ENCODE measurements around the gene FILIP1L.

The FILIP1L gene

GRCh38 chr3:99879275-99879674 is 235.0 kb downstream of the FILIP1L start:
- Mint-ChIP-seq H3K27ac (no peak overlapping the region), H3K36me3 (no peaks in the 10 kb centered on the region), H3K4me1 (peaks cover 13% of the 10 kb centered on the region), H3K9me3 (no peaks in the 10 kb centered on the region), H3K27me3 (peaks cover 15% of the 10 kb centered on the region), H3K4me3 (no peak overlapping the region)
- CTCF ChIA-PET = interaction anchor here (1.1 to 1.5 kb wide), 2 partner anchors 48 to 375 kb away, joined by 4 read pairs; no protein-coding TSS in a partner anchor
- no peak for DNase-seq

DNA sequence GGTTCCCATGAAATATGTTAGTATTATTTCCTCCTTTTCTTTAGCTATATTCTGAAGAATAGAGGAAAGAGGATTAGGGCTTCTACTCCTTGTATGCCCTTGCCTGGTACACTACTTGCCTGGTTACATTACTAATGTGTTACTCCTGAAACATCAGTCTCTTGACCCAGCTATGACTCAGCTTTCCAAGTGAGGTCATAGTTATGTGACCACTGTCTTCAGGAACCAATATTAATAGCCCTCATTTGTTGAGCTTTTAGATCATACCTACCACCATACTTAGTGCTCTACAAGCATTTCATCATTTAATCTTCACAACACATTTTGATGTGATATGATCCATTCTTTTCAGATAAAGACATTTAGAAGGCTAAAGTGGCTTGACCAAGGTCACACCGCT is 236.3 kb downstream of the FILIP1L start:
- H3K36me3 Mint-ChIP-seq = no peaks in the 10 kb centered on the region
- peaks cover 5% of the 10 kb centered on the region for H3K4me1 Mint-ChIP-seq
- DNase-seq = no peak
- H3K27me3 Mint-ChIP-seq = peaks cover 15% of the 10 kb centered on the region
- no peaks in the 10 kb centered on the region for H3K9me3 Mint-ChIP-seq
- no peak overlapping the region for H3K27ac Mint-ChIP-seq
- H3K4me3 Mint-ChIP-seq = no peak overlapping the region
- CTCF ChIA-PET = interaction anchor here (0.9 to 1.5 kb wide), 2 partner anchors 35 to 376 kb away, joined by 3 to 4 read pairs; no protein-coding TSS in a partner anchor

GRCh38 chr3:99877031-99877579 is 237.2 kb downstream of the FILIP1L start:
- CTCF ChIA-PET = interaction anchor here (0.9 kb wide), 1 partner anchor 34 kb away, joined by 3 read pairs; no protein-coding TSS in a partner anchor
- peaks cover 15% of the 10 kb centered on the region for H3K27me3 Mint-ChIP-seq
- peaks cover 10% of the 10 kb centered on the region for H3K4me1 Mint-ChIP-seq
- H3K9me3 Mint-ChIP-seq = no peaks in the 10 kb centered on the region
- H3K4me3 Mint-ChIP-seq = no peak overlapping the region
- DNase-seq = no peak
- no peaks in the 10 kb centered on the region for H3K36me3 Mint-ChIP-seq
- no peak overlapping the region for H3K27ac Mint-ChIP-seq

DNA sequence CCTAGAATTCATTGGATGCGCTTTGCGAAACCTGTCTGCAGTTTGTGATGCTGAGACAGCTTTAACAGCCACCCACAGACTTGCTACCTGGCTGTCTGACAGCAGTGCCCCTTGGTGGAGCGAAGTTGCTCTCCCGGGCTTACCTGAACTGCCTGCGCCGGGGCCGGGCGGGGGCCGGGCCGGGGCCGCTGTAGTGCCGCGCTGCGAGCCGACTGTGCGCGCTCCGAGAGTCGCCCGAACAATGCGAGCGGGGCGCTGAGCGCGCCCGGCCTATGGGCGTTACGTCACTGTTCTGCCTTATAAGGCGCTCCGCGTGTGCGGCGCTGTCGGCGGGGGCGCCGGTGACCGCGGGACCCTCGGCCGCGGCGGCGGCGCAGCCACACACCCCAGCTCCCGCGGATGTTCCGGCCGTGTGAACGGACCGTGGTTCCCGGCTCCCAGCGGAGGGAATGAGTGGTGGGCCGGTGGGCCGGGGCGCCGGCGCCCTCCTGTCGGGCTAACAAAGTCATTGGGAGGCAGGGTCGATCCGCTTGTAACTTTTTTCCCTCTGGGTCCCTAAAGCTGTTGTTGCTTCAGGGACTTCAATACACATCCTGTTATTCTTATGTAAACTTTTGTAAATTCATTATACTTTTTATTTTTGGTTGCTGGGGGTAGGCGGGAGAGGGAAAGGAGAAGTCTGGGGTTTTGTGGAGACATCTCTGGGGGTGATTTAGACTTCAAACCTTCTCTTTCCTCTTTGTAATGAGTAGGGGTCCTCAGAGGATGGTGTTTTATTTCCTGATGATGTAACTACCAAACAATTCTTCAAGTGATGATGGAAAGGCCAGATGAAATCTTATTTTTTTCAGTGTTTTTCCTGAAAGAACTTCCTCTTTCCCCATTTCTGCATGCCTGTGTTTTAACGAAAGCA is 238.1 kb downstream of the FILIP1L start:
- Mint-ChIP-seq H3K27me3 (peaks cover 15% of the 10 kb centered on the region), H3K9me3 (no peaks in the 10 kb centered on the region), H3K4me3 (peak overlapping the region; percentile 68), H3K4me1 (peaks cover 10% of the 10 kb centered on the region), H3K36me3 (no peaks in the 10 kb centered on the region), H3K27ac (no peak overlapping the region)
- CTCF ChIA-PET = interaction anchor here (1.0 kb wide), 1 partner anchor 32 kb away, joined by 4 read pairs; no protein-coding TSS in a partner anchor
- DNase-seq = peak; percentile 74

DNA sequence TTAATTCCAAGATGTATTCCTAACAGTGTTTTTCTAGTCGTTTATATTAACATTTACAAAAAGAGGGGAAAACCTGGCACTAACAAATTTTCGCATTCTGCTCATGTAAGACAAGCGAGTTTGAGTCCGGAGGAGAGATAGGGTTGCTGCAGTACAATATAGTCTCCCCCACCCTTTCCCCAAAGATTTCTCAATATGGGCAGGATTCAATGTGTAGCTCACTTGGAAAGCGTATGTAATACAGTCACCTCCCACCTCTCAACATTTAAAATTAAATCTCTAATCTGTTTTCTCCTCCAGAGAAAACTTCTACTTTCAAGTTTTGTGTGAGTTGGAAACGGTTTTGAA is 238.7 kb downstream of the FILIP1L start:
- peak overlapping the region; percentile 68 for H3K4me3 Mint-ChIP-seq
- H3K4me1 Mint-ChIP-seq = peaks cover 10% of the 10 kb centered on the region
- no peak for DNase-seq
- CTCF ChIA-PET = interaction anchor here (1.0 kb wide), 1 partner anchor 31 kb away, joined by 4 read pairs; no protein-coding TSS in a partner anchor
- H3K36me3 Mint-ChIP-seq = no peaks in the 10 kb centered on the region
- H3K9me3 Mint-ChIP-seq = no peaks in the 10 kb centered on the region
- no peak overlapping the region for H3K27ac Mint-ChIP-seq
- peaks cover 15% of the 10 kb centered on the region for H3K27me3 Mint-ChIP-seq

DNA sequence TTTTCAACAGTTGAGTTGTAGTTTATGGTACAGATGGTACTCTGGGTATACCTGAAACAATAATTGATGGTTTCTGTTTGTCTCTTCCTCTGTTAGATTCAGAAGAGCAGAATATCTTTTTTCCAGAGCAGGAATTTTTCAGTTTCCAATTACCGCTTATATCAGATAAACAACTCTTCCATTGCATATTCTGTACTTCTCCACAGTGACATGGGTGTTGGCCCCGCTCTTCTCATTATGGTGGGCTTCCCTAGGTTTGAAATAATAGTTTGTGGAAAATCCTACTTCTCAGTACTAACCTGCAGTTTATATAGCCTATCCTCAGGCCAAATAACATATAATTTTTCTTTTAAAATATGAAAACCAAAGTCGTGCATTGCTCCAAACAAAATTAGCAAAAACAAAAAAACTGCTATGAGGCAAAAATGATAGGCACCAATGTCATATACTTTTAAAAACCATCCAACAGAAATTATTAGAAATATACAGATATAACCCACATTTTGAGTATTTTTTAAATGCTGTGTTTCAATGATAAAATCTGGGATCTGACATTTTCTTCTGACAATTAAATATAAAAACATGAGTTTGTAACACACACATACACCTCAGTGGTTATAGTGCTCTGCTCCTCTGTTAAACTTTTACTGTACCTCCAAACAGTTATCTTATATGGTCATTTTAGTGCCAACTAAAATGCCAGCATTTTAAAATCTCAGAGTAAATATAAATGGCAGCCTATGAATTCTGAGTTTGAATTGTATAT is 239.9 kb downstream of the FILIP1L start:
- CTCF ChIA-PET = no interaction called here
- Mint-ChIP-seq H3K9me3 (no peaks in the 10 kb centered on the region), H3K4me1 (peaks cover 10% of the 10 kb centered on the region), H3K27ac (no peak overlapping the region), H3K4me3 (no peak overlapping the region), H3K27me3 (peaks cover 15% of the 10 kb centered on the region), H3K36me3 (no peaks in the 10 kb centered on the region)
- DNase-seq = no peak

DNA sequence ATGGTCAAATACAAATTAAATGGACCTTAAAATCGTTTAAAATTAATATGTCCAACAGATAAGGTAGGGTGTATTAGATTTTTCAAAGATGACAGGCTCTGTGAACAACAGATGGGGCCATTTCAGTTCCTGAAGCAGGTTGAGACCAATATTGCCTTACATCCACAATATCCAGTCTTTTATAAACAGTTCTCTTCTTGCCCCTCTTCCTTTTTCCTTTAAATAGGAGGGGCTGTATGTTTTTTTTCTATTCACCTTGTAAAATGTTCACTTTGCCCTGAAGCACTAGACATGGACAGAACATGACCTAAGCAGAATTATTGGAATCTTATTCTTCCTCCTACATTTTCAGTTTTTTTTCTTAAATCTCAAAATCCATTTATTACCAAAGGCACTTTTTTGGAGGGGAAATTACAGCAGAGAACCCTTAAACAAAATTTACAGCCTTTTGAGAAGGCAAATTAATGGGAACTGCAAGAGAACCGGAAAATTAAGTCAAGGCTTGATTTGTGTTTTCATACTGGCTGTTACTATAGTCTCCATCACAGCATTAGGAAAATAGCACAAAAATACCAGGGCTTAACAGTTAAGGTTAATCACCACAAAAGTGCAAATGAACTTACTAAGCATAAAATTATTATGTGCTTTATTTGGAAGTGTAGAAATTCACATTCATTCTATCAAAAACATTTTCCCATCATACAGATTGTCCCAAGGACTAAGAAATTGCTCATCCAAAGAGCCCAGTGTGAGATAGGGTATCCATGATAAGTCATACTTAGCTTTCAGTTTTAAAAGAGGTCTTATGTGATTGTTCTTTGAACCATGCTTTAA is 240.8 kb downstream of the FILIP1L start:
- DNase-seq = no peak
- CTCF ChIA-PET = no interaction called here
- H3K4me1 Mint-ChIP-seq = peaks cover 13% of the 10 kb centered on the region
- H3K27me3 Mint-ChIP-seq = peaks cover 15% of the 10 kb centered on the region
- no peaks in the 10 kb centered on the region for H3K36me3 Mint-ChIP-seq
- no peaks in the 10 kb centered on the region for H3K9me3 Mint-ChIP-seq
- no peak overlapping the region for H3K27ac Mint-ChIP-seq
- H3K4me3 Mint-ChIP-seq = no peak overlapping the region

GRCh38 chr3:99872923-99873254 is 241.4 kb downstream of the FILIP1L start:
- no peak overlapping the region for H3K27ac Mint-ChIP-seq
- CTCF ChIA-PET = no interaction called here

GRCh38 chr3:99871231-99872045 is 242.9 kb downstream of the FILIP1L start:
- Mint-ChIP-seq H3K9me3 (no peaks in the 10 kb centered on the region), H3K36me3 (no peaks in the 10 kb centered on the region), H3K4me3 (no peak overlapping the region), H3K27me3 (peaks cover 12% of the 10 kb centered on the region), H3K27ac (no peak overlapping the region), H3K4me1 (peaks cover 34% of the 10 kb centered on the region)
- CTCF ChIA-PET = interaction anchor here (1.2 to 1.5 kb wide), 2 partner anchors 27 to 40 kb away, joined by 3 to 4 read pairs; no protein-coding TSS in a partner anchor
- no peak for DNase-seq

More at GRCh38 chr3:99872923-99873254, 241.4 kb downstream of the FILIP1L start:
- peaks cover 19% of the 10 kb centered on the region for H3K4me1 Mint-ChIP-seq
- H3K9me3 Mint-ChIP-seq = no peaks in the 10 kb centered on the region
- H3K4me3 Mint-ChIP-seq = no peak overlapping the region
- peaks cover 15% of the 10 kb centered on the region for H3K27me3 Mint-ChIP-seq
- no peaks in the 10 kb centered on the region for H3K36me3 Mint-ChIP-seq
- peak; percentile 34 for DNase-seq

DNA sequence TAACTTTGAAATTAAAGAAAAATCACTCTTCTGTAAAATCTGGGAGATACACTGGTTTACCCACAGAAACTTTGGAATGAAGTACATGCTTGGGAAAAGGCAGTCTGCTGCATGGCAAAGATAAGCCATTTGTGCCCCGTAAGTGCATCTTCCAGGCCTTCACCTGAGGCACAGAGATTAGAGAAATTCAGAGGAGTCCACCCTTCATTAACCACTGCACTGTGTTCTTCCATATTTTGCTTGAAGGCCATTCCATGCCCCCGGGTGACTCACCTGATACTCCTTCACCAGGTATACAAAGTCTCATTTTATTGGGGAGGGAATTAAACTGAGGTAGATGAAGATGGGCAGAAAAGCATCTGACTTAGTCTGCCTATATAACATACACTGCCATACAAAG is 243.6 kb downstream of the FILIP1L start:
- H3K4me1 Mint-ChIP-seq = peaks cover 40% of the 10 kb centered on the region
- no peak for DNase-seq
- no peak overlapping the region for H3K4me3 Mint-ChIP-seq
- CTCF ChIA-PET = interaction anchor here (1.2 to 1.5 kb wide), 2 partner anchors 26 to 39 kb away, joined by 3 to 4 read pairs; no protein-coding TSS in a partner anchor
- H3K9me3 Mint-ChIP-seq = no peaks in the 10 kb centered on the region
- peaks cover 4% of the 10 kb centered on the region for H3K27me3 Mint-ChIP-seq
- H3K27ac Mint-ChIP-seq = no peak overlapping the region
- H3K36me3 Mint-ChIP-seq = no peaks in the 10 kb centered on the region

GRCh38 chr3:99869621-99870020 is 244.7 kb downstream of the FILIP1L start:
- CTCF ChIA-PET = no interaction called here
- DNase-seq = no peak
- H3K4me1 Mint-ChIP-seq = peaks cover 39% of the 10 kb centered on the region
- no peaks in the 10 kb centered on the region for H3K36me3 Mint-ChIP-seq
- no peaks in the 10 kb centered on the region for H3K9me3 Mint-ChIP-seq
- H3K27me3 Mint-ChIP-seq = no peaks in the 10 kb centered on the region
- no peak overlapping the region for H3K27ac Mint-ChIP-seq
- H3K4me3 Mint-ChIP-seq = no peak overlapping the region

- Mint-ChIP-seq H3K27me3 (no peaks in the 10 kb centered on the region), H3K9me3 (no peaks in the 10 kb centered on the region), H3K36me3 (no peaks in the 10 kb centered on the region), H3K27ac (peak overlapping the region; percentile 25), H3K4me3 (no peak overlapping the region), H3K4me1 (peaks cover 39% of the 10 kb centered on the region)
- CTCF ChIA-PET = no interaction called here
- no peak for DNase-seq
These were observed 246.0 kb downstream of the FILIP1L start for GRCh38 chr3:99868311-99868646.

Data from activated naive CD4-positive, alpha-beta T cell treated with anti-CD3 and anti-CD28 coated beads, Interleukin-2, amount 10 ng/mL, durations not matched to agents 7 days and 5 days (primary cell).